Colonic mucosa (tissue), 4 donors: Measurements from ENCODE around the gene ADAT3. TPM values are rescaled to one million over a fixed set of nuclear protein-coding genes. Genes with fewer than 3 reads are reported as not detected.

Experiments
- DNase-seq: peaks from one replicate; pipeline ENCODE4 v3.0.0-alpha.2; 2020
- H3K27ac ChIP-seq: fragments of 200-600 bp; one replicate; pipeline ENCODE4 v1.8.0; 2021
- H3K27me3 ChIP-seq: fragments of 200-600 bp; one replicate; pipeline ENCODE4 v1.8.0; 2021
- H3K36me3 ChIP-seq: fragments of 200-600 bp; one replicate; pipeline ENCODE4 v1.8.0; 2021
- H3K4me1 ChIP-seq: fragments of 200-600 bp; one replicate; pipeline ENCODE4 v1.8.0; 2021; ENCODE audit warnings: mild to moderate bottlenecking
- H3K4me3 ChIP-seq: fragments of 200-600 bp; one replicate; pipeline ENCODE4 v1.8.0; 2021
- H3K9ac ChIP-seq, 2 donors: one replicate each; pipeline ENCODE4 v1.7.0; 2013; ENCODE audit warnings: control low read depth in 2 of 2, low read depth in 2 of 2, low read length in 2 of 2
- H3K9me3 ChIP-seq: fragments of 200-600 bp; one replicate; pipeline ENCODE4 v1.8.0; 2021
- intact Hi-C: fragments of 100-400 bp; cut with DNase I; formaldehyde crosslinking; loops from one replicate; pipeline ENCODE4 v1.14.1; 2022
- total RNA-seq, 2 donors: library from RNA; stranded (reverse); fragmentation: NEBNext Ultra II Directional in 1 of 2; extraction: Animal tissue kit (Norgen Biotek cat#: 25700) in 1 of 2; gene quantifications; one replicate each; pipeline ENCODE4 v1.2.1, GENCODE V29; 2021
- TF ChIP-seq, protein P1 (sequence below): fragments of 200-600 bp; IDR thresholded peaks from one replicate; pipeline ENCODE4 v1.8.0; 2022; ENCODE audit warnings: antibody characterized with exemption, mild to moderate bottlenecking
- donor health status: healthy.
- donor health status: DM: no; HTN: no; CAD: no.
- donor health status: DM: no; HTN: no; CAD: no.

Gene ADAT3
- total RNA-seq: 10 to 100 TPM; 14.2 to 24.7 TPM

- Histone ChIP-seq H3K36me3 (no peaks in the 10 kb centered on the region), H3K27me3 (no peaks in the 10 kb centered on the region), H3K4me1 (peaks cover 9% of the 10 kb centered on the region), H3K27ac (peak within 1 kb of the TSS; percentile 74), H3K4me3 (peak within 1 kb of the TSS; percentile 53), H3K9me3 (no peaks in the 10 kb centered on the region), H3K9ac (peak within 1 kb of the TSS; percentile 59 to 85)
- intact Hi-C loops: no loop called here
- peak; percentile 99 for DNase-seq
- TF ChIP-seq, protein P1, sequence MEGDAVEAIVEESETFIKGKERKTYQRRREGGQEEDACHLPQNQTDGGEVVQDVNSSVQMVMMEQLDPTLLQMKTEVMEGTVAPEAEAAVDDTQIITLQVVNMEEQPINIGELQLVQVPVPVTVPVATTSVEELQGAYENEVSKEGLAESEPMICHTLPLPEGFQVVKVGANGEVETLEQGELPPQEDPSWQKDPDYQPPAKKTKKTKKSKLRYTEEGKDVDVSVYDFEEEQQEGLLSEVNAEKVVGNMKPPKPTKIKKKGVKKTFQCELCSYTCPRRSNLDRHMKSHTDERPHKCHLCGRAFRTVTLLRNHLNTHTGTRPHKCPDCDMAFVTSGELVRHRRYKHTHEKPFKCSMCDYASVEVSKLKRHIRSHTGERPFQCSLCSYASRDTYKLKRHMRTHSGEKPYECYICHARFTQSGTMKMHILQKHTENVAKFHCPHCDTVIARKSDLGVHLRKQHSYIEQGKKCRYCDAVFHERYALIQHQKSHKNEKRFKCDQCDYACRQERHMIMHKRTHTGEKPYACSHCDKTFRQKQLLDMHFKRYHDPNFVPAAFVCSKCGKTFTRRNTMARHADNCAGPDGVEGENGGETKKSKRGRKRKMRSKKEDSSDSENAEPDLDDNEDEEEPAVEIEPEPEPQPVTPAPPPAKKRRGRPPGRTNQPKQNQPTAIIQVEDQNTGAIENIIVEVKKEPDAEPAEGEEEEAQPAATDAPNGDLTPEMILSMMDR: no peak
Observed at GRCh38 chr19:1905110-1905862, at the start of gene ADAT3, which contains the start of gene SCAMP4. ADAT3 (plus strand) TSS chr19:1905399; CDS start chr19:1912048, 6,649 bp downstream. SCAMP4 (plus strand) TSS chr19:1905399; CDS start chr19:1915020, 9,621 bp downstream.

GRCh38 chr19:1855828-1856255, 49.4 kb upstream of the ADAT3 start:
- H3K9me3 ChIP-seq: no peaks in the 10 kb centered on the region
- peak overlapping the region; percentile 87 to 98 for H3K9ac ChIP-seq
- H3K27me3 ChIP-seq: no peaks in the 10 kb centered on the region
- TF ChIP-seq, protein P1: no peak
- H3K36me3 ChIP-seq: no peaks in the 10 kb centered on the region
- intact Hi-C loops: no loop called here
- H3K4me1 ChIP-seq: peaks cover 52% of the 10 kb centered on the region
- peak overlapping the region; percentile 98 for H3K27ac ChIP-seq
- peak overlapping the region; percentile 45 for H3K4me3 ChIP-seq
- peak; percentile 45 for DNase-seq

GRCh38 chr19:1856345-1856697, 48.9 kb upstream of the ADAT3 start:
- no peaks in the 10 kb centered on the region for H3K9me3 ChIP-seq
- intact Hi-C loops: no loop called here
- no peak for DNase-seq
- peak overlapping the region; percentile 98 for H3K27ac ChIP-seq
- peaks cover 56% of the 10 kb centered on the region for H3K4me1 ChIP-seq
- no peaks in the 10 kb centered on the region for H3K36me3 ChIP-seq
- H3K27me3 ChIP-seq: no peaks in the 10 kb centered on the region
- peak overlapping the region; percentile 87 to 98 for H3K9ac ChIP-seq
- TF ChIP-seq, protein P1: no peak
- peak overlapping the region; percentile 45 for H3K4me3 ChIP-seq

DNA sequence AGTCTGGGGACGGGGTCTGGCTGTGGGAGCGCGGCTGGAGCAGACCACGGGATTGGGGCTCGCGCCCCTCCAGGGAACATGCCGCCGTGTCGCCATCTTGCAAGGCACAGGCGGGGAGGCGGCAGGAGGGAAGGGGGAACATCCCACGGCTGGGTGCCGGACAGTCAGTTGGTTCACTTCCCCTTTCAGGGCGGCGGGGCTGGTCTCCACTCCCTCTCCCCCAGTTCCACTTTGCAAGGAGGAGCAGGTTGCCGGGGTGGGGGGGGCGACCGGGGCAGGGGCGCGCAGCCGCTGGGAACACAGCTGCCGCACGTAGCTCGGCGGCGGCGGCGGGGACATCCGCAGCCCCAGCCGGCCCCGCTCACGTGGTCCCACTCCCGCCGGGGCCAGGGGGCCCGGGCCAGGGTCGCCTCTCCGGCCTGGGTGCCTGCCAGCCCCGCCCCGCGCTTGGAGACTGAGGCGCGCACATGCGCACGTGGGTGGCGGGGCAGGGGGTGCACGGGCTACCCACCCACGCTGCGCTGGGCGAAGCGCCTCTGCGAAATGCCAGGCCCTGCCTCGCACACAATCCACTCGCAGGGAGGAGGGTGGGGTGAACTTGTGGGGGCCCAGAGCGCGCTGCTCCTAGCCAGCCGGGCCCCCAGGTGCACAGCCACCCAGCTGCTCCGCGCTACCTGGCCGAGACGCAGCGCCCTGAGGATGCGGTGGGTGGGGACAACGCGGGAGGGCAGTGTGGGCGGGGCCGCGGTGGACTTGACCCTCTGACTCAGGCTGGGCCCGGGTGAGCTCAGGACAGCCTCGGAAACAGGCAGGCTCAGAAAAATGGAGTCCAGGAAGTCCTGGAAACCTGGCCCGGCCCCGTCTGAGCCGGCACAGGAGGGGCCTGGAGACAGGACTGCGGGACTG, 48.2 kb upstream of the ADAT3 start:
- TF ChIP-seq, protein P1: no peak
- H3K36me3 ChIP-seq: no peaks in the 10 kb centered on the region
- H3K4me3 ChIP-seq: peak overlapping the region; percentile 45
- peak overlapping the region; percentile 98 for H3K27ac ChIP-seq
- peak; percentile 95 for DNase-seq
- peak overlapping the region; percentile 87 to 98 for H3K9ac ChIP-seq
- H3K27me3 ChIP-seq: no peaks in the 10 kb centered on the region
- intact Hi-C loops: no loop called here
- H3K9me3 ChIP-seq: no peaks in the 10 kb centered on the region
- H3K4me1 ChIP-seq: peaks cover 60% of the 10 kb centered on the region

- no peaks in the 10 kb centered on the region for H3K27me3 ChIP-seq
- H3K27ac ChIP-seq: peak overlapping the region; percentile 98
- H3K36me3 ChIP-seq: no peaks in the 10 kb centered on the region
- peaks cover 61% of the 10 kb centered on the region for H3K4me1 ChIP-seq
- peak overlapping the region; percentile 85 to 98 for H3K9ac ChIP-seq
- TF ChIP-seq, protein P1: no peak
- peak; percentile 94 for DNase-seq
- intact Hi-C loops: no loop called here
- H3K4me3 ChIP-seq: peak overlapping the region; percentile 45
- no peaks in the 10 kb centered on the region for H3K9me3 ChIP-seq
Observed at GRCh38 chr19:1857648-1858326, 47.4 kb upstream of the ADAT3 start.
